ENCODE data around the gene NBEA.

NBEA gene

GRCh38 chr13:35179494-35179893 is 237.4 kb downstream of the NBEA start:
- TF ChIP-seq, protein P1, sequence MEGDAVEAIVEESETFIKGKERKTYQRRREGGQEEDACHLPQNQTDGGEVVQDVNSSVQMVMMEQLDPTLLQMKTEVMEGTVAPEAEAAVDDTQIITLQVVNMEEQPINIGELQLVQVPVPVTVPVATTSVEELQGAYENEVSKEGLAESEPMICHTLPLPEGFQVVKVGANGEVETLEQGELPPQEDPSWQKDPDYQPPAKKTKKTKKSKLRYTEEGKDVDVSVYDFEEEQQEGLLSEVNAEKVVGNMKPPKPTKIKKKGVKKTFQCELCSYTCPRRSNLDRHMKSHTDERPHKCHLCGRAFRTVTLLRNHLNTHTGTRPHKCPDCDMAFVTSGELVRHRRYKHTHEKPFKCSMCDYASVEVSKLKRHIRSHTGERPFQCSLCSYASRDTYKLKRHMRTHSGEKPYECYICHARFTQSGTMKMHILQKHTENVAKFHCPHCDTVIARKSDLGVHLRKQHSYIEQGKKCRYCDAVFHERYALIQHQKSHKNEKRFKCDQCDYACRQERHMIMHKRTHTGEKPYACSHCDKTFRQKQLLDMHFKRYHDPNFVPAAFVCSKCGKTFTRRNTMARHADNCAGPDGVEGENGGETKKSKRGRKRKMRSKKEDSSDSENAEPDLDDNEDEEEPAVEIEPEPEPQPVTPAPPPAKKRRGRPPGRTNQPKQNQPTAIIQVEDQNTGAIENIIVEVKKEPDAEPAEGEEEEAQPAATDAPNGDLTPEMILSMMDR (IDR thresholded peaks at IDR 0.05; ENCODE audit: extremely low read depth, missing control alignments) = no peak
- DNase-seq (ENCODE audit: low spot score) = no peak

GRCh38 chr13:35179920-35180663 is 238.0 kb downstream of the NBEA start:
- TF ChIP-seq, protein P1 (IDR thresholded peaks at IDR 0.05; ENCODE audit: extremely low read depth, missing control alignments) = no peak
- no peak for DNase-seq (ENCODE audit: low spot score)

DNA sequence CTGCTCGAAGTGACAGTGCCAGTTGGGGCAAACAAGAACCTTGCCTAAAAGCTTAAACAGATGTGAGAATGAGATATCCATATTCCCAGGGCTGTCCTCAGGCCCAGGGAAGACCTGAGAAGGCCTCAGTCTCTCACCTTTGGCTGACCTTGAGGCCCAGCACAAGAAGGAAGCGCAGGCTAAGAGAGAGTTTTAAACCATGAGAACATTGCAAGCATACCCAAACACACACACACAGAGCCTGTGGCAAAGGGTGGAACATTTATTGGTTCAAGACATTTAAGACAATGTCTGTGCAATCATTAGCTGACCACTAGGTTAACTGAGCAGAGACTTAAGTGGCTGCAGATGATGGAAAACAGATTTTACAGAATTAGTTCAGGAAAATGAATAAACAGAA is 248.2 kb downstream of the NBEA start:
- DNase-seq (ENCODE audit: low spot score) = no peak

DNA sequence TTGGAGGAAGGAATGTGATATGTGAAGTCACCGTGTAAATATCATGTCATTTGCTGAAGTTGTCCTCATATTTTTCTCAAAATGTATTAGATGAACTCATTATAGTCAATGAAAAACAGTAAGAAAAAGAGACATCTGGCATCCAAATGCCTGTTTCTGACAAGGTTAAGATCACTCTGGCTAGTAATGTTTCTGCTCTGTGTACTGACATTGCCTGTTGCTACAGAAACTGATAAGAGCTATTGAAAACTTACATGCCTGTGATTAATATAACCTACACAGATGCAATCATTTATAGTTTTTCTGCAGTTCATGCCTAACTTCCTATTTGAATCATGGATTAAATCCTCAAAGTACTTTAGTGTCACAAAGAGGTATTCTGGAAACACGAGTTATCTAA is 249.8 kb downstream of the NBEA start:
- DNase-seq (ENCODE audit: low spot score) = no peak
- TF ChIP-seq, protein P1 (IDR thresholded peaks at IDR 0.05; ENCODE audit: extremely low read depth, missing control alignments) = no peak

More for the DNA sequence above, 248.2 kb downstream of the NBEA start:
- TF ChIP-seq, protein P1 (IDR thresholded peaks at IDR 0.05; ENCODE audit: extremely low read depth, missing control alignments) = no peak

- TF ChIP-seq, protein P1 (IDR thresholded peaks at IDR 0.05; ENCODE audit: extremely low read depth, missing control alignments) = no peak
- DNase-seq (ENCODE audit: low spot score) = no peak
These were observed 256.6 kb downstream of the NBEA start for GRCh38 chr13:35198613-35199200.

GRCh38 chr13:35208587-35208986 is 266.5 kb downstream of the NBEA start:
- DNase-seq (ENCODE audit: low spot score) = no peak

GRCh38 chr13:35210261-35210660 is 268.2 kb downstream of the NBEA start:
- TF ChIP-seq, protein P1 (IDR thresholded peaks at IDR 0.05; ENCODE audit: extremely low read depth, missing control alignments) = no peak
- no peak for DNase-seq (ENCODE audit: low spot score)

More at GRCh38 chr13:35208587-35208986, 266.5 kb downstream of the NBEA start:
- TF ChIP-seq, protein P1 (IDR thresholded peaks at IDR 0.05; ENCODE audit: extremely low read depth, missing control alignments) = no peak

Measured in GM20000 (cell line).